Ishikawa (cell line): Measurements from ENCODE around the gene CCDC93.

ENCODE experiments used
- CREB1 ChIP-seq: IDR thresholded peaks from 2 replicates; pipeline ENCODE4 v1.6.1; 2012; ENCODE audit warnings: low read depth
- EP300 ChIP-seq: IDR thresholded peaks from 2 replicates; pipeline ENCODE4 v1.6.1; 2012; ENCODE audit warnings: borderline replicate concordance
- FOXM1 ChIP-seq: IDR thresholded peaks from 2 replicates; pipeline ENCODE4 v1.6.1; 2012; ENCODE audit warnings: low read depth, borderline replicate concordance
- NFIC ChIP-seq: IDR thresholded peaks from 2 replicates; pipeline ENCODE4 v1.6.1; 2012
- RAD21 ChIP-seq: IDR thresholded peaks from 2 replicates; pipeline ENCODE4 v1.6.1; 2012; ENCODE audit warnings: low read depth
- TAF1 ChIP-seq: IDR thresholded peaks from 2 replicates; pipeline ENCODE4 v1.6.1; 2012; ENCODE audit warnings: low read depth, mild to moderate bottlenecking
- TF ChIP-seq, protein P1 (sequence below): IDR thresholded peaks from 2 replicates; pipeline ENCODE4 v1.6.1; 2012
- TF ChIP-seq, protein P2 (sequence below): IDR thresholded peaks from 2 replicates; pipeline ENCODE4 v1.6.1; 2012; ENCODE audit warnings: low read depth, mild to moderate bottlenecking

DNA sequence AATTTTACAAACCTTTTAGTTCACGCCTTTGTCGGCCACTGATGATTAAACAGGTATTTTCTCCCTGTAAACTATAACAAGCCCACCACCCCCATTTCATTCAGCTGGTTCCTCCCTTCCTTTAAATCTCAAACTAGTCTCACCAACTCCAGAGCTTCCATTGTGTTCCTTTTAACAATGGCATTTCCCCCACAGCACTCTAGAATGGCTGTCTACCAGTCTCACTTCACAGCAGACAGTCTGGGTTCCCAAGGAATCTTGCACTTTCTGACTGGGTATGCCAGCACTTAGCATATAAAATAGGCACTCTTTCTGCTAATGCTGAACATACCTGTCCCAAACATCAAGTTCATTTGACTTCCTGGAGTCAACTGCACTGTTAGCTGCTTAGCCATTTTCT lies 75.3 kb downstream of the CCDC93 start:
- no peak for TF ChIP-seq EP300
- TF ChIP-seq TAF1: no peak
- TF ChIP-seq, protein P1, sequence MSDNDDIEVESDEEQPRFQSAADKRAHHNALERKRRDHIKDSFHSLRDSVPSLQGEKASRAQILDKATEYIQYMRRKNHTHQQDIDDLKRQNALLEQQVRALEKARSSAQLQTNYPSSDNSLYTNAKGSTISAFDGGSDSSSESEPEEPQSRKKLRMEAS: no peak
- no peak for TF ChIP-seq CREB1
- TF ChIP-seq FOXM1: no peak
- TF ChIP-seq RAD21: no peak
- no peak for TF ChIP-seq NFIC
- TF ChIP-seq, protein P2, sequence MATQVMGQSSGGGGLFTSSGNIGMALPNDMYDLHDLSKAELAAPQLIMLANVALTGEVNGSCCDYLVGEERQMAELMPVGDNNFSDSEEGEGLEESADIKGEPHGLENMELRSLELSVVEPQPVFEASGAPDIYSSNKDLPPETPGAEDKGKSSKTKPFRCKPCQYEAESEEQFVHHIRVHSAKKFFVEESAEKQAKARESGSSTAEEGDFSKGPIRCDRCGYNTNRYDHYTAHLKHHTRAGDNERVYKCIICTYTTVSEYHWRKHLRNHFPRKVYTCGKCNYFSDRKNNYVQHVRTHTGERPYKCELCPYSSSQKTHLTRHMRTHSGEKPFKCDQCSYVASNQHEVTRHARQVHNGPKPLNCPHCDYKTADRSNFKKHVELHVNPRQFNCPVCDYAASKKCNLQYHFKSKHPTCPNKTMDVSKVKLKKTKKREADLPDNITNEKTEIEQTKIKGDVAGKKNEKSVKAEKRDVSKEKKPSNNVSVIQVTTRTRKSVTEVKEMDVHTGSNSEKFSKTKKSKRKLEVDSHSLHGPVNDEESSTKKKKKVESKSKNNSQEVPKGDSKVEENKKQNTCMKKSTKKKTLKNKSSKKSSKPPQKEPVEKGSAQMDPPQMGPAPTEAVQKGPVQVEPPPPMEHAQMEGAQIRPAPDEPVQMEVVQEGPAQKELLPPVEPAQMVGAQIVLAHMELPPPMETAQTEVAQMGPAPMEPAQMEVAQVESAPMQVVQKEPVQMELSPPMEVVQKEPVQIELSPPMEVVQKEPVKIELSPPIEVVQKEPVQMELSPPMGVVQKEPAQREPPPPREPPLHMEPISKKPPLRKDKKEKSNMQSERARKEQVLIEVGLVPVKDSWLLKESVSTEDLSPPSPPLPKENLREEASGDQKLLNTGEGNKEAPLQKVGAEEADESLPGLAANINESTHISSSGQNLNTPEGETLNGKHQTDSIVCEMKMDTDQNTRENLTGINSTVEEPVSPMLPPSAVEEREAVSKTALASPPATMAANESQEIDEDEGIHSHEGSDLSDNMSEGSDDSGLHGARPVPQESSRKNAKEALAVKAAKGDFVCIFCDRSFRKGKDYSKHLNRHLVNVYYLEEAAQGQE: no peak
